ENCODE results near the gene AIG1. TPM values are rescaled to one million over a fixed set of nuclear protein-coding genes. Genes with fewer than 3 reads are reported as not detected.

The AIG1 gene, protein sequence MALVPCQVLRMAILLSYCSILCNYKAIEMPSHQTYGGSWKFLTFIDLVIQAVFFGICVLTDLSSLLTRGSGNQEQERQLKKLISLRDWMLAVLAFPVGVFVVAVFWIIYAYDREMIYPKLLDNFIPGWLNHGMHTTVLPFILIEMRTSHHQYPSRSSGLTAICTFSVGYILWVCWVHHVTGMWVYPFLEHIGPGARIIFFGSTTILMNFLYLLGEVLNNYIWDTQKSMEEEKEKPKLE
- total RNA-seq (ENCODE audit: low replicate concordance): 19.2 and 24.9 TPM in 2 replicates

DNA sequence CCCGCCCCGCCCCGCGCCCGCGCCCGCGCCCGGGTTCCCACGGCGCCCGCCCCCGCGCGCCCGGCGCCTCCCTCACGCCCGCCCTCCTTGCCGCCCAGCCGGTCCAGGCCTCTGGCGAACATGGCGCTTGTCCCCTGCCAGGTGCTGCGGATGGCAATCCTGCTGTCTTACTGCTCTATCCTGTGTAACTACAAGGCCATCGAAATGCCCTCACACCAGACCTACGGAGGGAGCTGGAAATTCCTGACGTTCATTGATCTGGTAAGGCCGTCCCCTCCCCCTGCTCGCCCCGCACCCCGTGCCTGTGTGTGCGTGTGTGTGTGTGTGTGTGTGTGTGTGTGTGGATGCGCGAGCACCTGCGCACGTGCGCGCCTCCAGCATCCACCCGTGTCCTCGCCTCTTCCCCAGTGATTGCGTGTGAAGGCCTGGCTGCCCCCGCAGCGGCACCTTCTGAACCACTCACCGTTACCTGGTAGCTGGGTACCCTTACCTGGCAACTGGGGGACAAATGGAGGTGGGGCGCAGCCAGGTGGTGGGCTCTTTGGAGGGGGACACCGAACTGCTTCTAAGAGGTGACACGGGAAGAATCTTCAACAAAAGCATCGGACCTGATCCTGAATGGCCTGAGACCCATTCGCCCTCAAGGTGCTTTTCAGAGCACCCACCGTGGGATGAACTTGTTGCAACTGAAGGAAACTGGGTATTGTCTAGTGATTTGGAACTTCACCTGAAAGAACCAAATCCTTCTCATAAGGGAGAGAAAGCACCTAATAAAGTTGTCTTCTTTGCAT lies at the start of gene AIG1:
AIG1 (plus strand) TSS at position 84 of the 791 bp plus-strand sequence; CDS start at position 121, 37 bp downstream.

Other genes starting within 250 kb of the AIG1 start
- gene HIVEP2, start 115.7 kb upstream of the AIG1 start, total RNA-seq (ENCODE audit: low replicate concordance): 6.8 and 8.3 TPM in 2 replicates

Measured in smooth muscle cell of the coronary artery (primary cell).